ENCODE measurements around the gene WDFY4. TPM values are rescaled to one million over a fixed set of nuclear protein-coding genes. Genes with fewer than 3 reads are reported as not detected.
A peak's percentile ranks its signal among the peaks of the same experiment; 100 is the strongest.

WDFY4 gene
- total and polyA plus RNA-seq, 4 donors: 4.6 to 26.9 (median 13.5) TPM

GRCh38 chr10:48884179-48885045 is 199.7 kb downstream of the WDFY4 start:
- Histone ChIP-seq H3K27me3 (ENCODE audit: control insufficient read depth in 3 of 3, insufficient read depth in 3 of 3, low read length in 2 of 3) (no peaks in the 10 kb centered on the region), H3K9me3 (ENCODE audit: control insufficient read depth in 4 of 4, insufficient read depth in 3 of 4, low read length in 3 of 4) (no peaks in the 10 kb centered on the region), H3K4me1 (ENCODE audit: control insufficient read depth in 5 of 5, insufficient read depth in 5 of 5, low read length in 5 of 5) (peaks cover 0 to 4% (median 0%) of the 10 kb centered on the region in 5 donors), H3K27ac (ENCODE audit: low read depth in 1 of 2, low read length in 1 of 2) (no peak overlapping the region), H3K9ac (ENCODE audit: insufficient read depth in 1 of 2, low read length in 2 of 2) (no peak overlapping the region), H3K36me3 (ENCODE audit: control insufficient read depth in 4 of 4, insufficient read depth in 4 of 4, low read length in 4 of 4) (no peaks in the 10 kb centered on the region), H3K4me3 (no peak overlapping the region)
- 81 to 91% methylated on average over 9 of the region's 9 CpGs for WGBS, 2 donors
- ATAC-seq (ENCODE audit: insufficient read depth, low FRiP score): no peak
- TF ChIP-seq CTCF (IDR thresholded peaks at IDR 0.05; ENCODE audit: control extremely low read depth, extremely low read depth): no peak
- no peak for DNase-seq

- TF ChIP-seq CTCF (IDR thresholded peaks at IDR 0.05; ENCODE audit: control extremely low read depth, extremely low read depth): no peak
- Histone ChIP-seq H3K27ac (ENCODE audit: low read depth in 1 of 2, low read length in 1 of 2) (no peak overlapping the region), H3K4me3 (no peak overlapping the region), H3K27me3 (ENCODE audit: control insufficient read depth in 3 of 3, insufficient read depth in 3 of 3, low read length in 2 of 3) (no peaks in the 10 kb centered on the region), H3K36me3 (ENCODE audit: control insufficient read depth in 4 of 4, insufficient read depth in 4 of 4, low read length in 4 of 4) (no peaks in the 10 kb centered on the region), H3K9me3 (ENCODE audit: control insufficient read depth in 4 of 4, insufficient read depth in 3 of 4, low read length in 3 of 4) (peaks cover 0 to under 1% (median 0%) of the 10 kb centered on the region in 4 donors), H3K9ac (ENCODE audit: insufficient read depth in 1 of 2, low read length in 2 of 2) (no peak overlapping the region), H3K4me1 (ENCODE audit: control insufficient read depth in 5 of 5, insufficient read depth in 5 of 5, low read length in 5 of 5) (peaks cover 0 to 4% (median 0%) of the 10 kb centered on the region in 5 donors)
- WGBS, 2 donors: 61 to 95% methylated on average over 2 of the region's 2 CpGs
- DNase-seq: peak in 2 of 3 donors; percentile 35 to 39
- ATAC-seq (ENCODE audit: insufficient read depth, low FRiP score): no peak
Observed at GRCh38 chr10:48885376-48885775, 200.7 kb downstream of the WDFY4 start.

GRCh38 chr10:48887982-48888381 is 203.3 kb downstream of the WDFY4 start:
- 79 to 81% methylated on average over 1 of the region's 1 CpG for WGBS, 2 donors
- Histone ChIP-seq H3K36me3 (ENCODE audit: control insufficient read depth in 4 of 4, insufficient read depth in 4 of 4, low read length in 4 of 4) (no peaks in the 10 kb centered on the region), H3K9ac (ENCODE audit: insufficient read depth in 1 of 2, low read length in 2 of 2) (no peak overlapping the region), H3K4me3 (no peak overlapping the region), H3K4me1 (ENCODE audit: control insufficient read depth in 5 of 5, insufficient read depth in 5 of 5, low read length in 5 of 5) (peaks cover 0 to 16% (median 4%) of the 10 kb centered on the region in 5 donors), H3K9me3 (ENCODE audit: control insufficient read depth in 4 of 4, insufficient read depth in 3 of 4, low read length in 3 of 4) (peaks cover 0 to 2% (median 0%) of the 10 kb centered on the region in 4 donors), H3K27ac (ENCODE audit: low read depth in 1 of 2, low read length in 1 of 2) (no peak overlapping the region), H3K27me3 (ENCODE audit: control insufficient read depth in 3 of 3, insufficient read depth in 3 of 3, low read length in 2 of 3) (no peaks in the 10 kb centered on the region)
- no peak for TF ChIP-seq CTCF (IDR thresholded peaks at IDR 0.05; ENCODE audit: control extremely low read depth, extremely low read depth)
- no peak for ATAC-seq (ENCODE audit: insufficient read depth, low FRiP score)
- no peak for DNase-seq

Measured in lung (tissue), 12 donors.